Thymus (tissue), 11 donors: Measurements from ENCODE around the gene TBC1D16. TPM values are rescaled to one million over a fixed set of nuclear protein-coding genes. Genes with fewer than 3 reads are reported as not detected.

ENCODE experiments used
- DNase-seq, 9 donors: peaks; one replicate each; pipeline ENCODE4 v3.0.0-alpha.2; 2013; ENCODE audit warnings: low spot score in 9 of 9, low read depth in 6 of 9, missing footprints in 1 of 9
- H3K27ac ChIP-seq, 2 donors: one replicate each; pipeline ENCODE4 v1.5.1; 2013; ENCODE audit warnings: control low read depth in 1 of 2, low read depth in 1 of 2, low read length in 1 of 2, mild to moderate bottlenecking in 1 of 2, moderate library complexity in 1 of 2
- H3K27me3 ChIP-seq, 2 donors: one replicate each; pipeline ENCODE4 v1.5.1; 2013; ENCODE audit warnings: low read length in 1 of 2; ENCODE audit not compliant: control insufficient read depth in 2 of 2, insufficient read depth in 1 of 2
- H3K36me3 ChIP-seq, 2 donors: one replicate each; pipeline ENCODE4 v1.5.1; 2013; ENCODE audit warnings: low read length in 1 of 2, mild to moderate bottlenecking in 1 of 2, moderate library complexity in 1 of 2; ENCODE audit not compliant: control insufficient read depth in 2 of 2, insufficient read depth in 2 of 2
- H3K4me1 ChIP-seq, 2 donors: one replicate each; pipeline ENCODE4 v1.5.1; 2013; ENCODE audit warnings: low read length in 2 of 2; ENCODE audit not compliant: control insufficient read depth in 2 of 2, insufficient read depth in 2 of 2
- H3K4me3 ChIP-seq, 2 donors: one replicate each; pipeline ENCODE4 v1.5.1; 2013; ENCODE audit warnings: low read length in 2 of 2, control low read depth in 1 of 2, mild to moderate bottlenecking in 1 of 2
- H3K9me3 ChIP-seq, 2 donors: one replicate each; pipeline ENCODE4 v1.5.1; 2013; ENCODE audit warnings: low read length in 1 of 2, mild to moderate bottlenecking in 1 of 2; ENCODE audit not compliant: control insufficient read depth in 2 of 2, insufficient read depth in 1 of 2
- WGBS: extraction: QIAGEN DNeasy Blood & Tissue Kit; methylation state at CpG from one replicate; pipeline ENCODE4 v1.1.7; 2013; 5-methylcytosine and 5-hydroxymethylcytosine counted together
- polyA plus RNA-seq: library from polyadenylated mRNA; stranded (reverse); fragments of 200-250 nt; gene quantifications from one replicate; pipeline ENCODE4 v1.2.3, GENCODE V29; 2013
- total RNA-seq: library from RNA; stranded (reverse); fragments of 120-200 nt; gene quantifications from one replicate; pipeline ENCODE4 v1.2.4, GENCODE V29; 2013
- donor health status: healthy.

Gene TBC1D16
- total and polyA plus RNA-seq, 2 donors, result 3.7 to 4.2 TPM

- no peaks in the 10 kb centered on the region for H3K9me3 ChIP-seq
- peaks cover 0 to 10% of the 10 kb centered on the region in 2 donors for H3K4me1 ChIP-seq
- WGBS, result 95% methylated on average over 25 of the region's 25 CpGs
- no peak overlapping the region for H3K4me3 ChIP-seq
- H3K27ac ChIP-seq, result no peak overlapping the region
- no peak for DNase-seq
- no peaks in the 10 kb centered on the region for H3K36me3 ChIP-seq
- H3K27me3 ChIP-seq, result peaks cover 0 to 16% of the 10 kb centered on the region in 2 donors
Observed at GRCh38 chr17:79954281-79955166, 81.1 kb downstream of the TBC1D16 start.

GRCh38 chr17:79953335-79953734, 82.3 kb downstream of the TBC1D16 start:
- no peak for DNase-seq
- H3K4me1 ChIP-seq, result peaks cover 0 to 10% of the 10 kb centered on the region in 2 donors
- H3K4me3 ChIP-seq, result no peak overlapping the region
- peaks cover 0 to 16% of the 10 kb centered on the region in 2 donors for H3K27me3 ChIP-seq
- no peaks in the 10 kb centered on the region for H3K36me3 ChIP-seq
- H3K9me3 ChIP-seq, result no peaks in the 10 kb centered on the region
- H3K27ac ChIP-seq, result no peak overlapping the region

- peaks cover 0 to 16% of the 10 kb centered on the region in 2 donors for H3K27me3 ChIP-seq
- no peak overlapping the region for H3K27ac ChIP-seq
- 96% methylated on average over 8 of the region's 8 CpGs for WGBS
- H3K4me3 ChIP-seq, result no peak overlapping the region
- H3K36me3 ChIP-seq, result no peaks in the 10 kb centered on the region
- DNase-seq, result no peak
- H3K9me3 ChIP-seq, result no peaks in the 10 kb centered on the region
- peaks cover 0 to 10% of the 10 kb centered on the region in 2 donors for H3K4me1 ChIP-seq
Observed at GRCh38 chr17:79952901-79953300, 82.8 kb downstream of the TBC1D16 start.

- 95% methylated on average over 36 of the region's 36 CpGs for WGBS
- Histone ChIP-seq H3K4me1 (peaks cover 0 to 10% of the 10 kb centered on the region in 2 donors), H3K9me3 (no peaks in the 10 kb centered on the region), H3K4me3 (no peak overlapping the region), H3K36me3 (no peaks in the 10 kb centered on the region), H3K27ac (no peak overlapping the region), H3K27me3 (peaks cover 0 to 16% of the 10 kb centered on the region in 2 donors)
- DNase-seq, result no peak
Observed at GRCh38 chr17:79952265-79952877, 83.3 kb downstream of the TBC1D16 start.

- no peak overlapping the region for H3K4me3 ChIP-seq
- peaks cover 0 to 16% of the 10 kb centered on the region in 2 donors for H3K27me3 ChIP-seq
- WGBS, result 88% methylated on average over 31 of the region's 31 CpGs
- peaks cover 0 to 10% of the 10 kb centered on the region in 2 donors for H3K4me1 ChIP-seq
- H3K36me3 ChIP-seq, result no peaks in the 10 kb centered on the region
- no peaks in the 10 kb centered on the region for H3K9me3 ChIP-seq
- H3K27ac ChIP-seq, result peak overlapping the region in 1 of 2 donors; percentile 55
- DNase-seq, result no peak
Observed at GRCh38 chr17:79951361-79952264, 84.1 kb downstream of the TBC1D16 start.

- no peak overlapping the region for H3K4me3 ChIP-seq
- WGBS, result 79% methylated on average over 17 of the region's 17 CpGs
- H3K27me3 ChIP-seq, result peaks cover 0 to 16% of the 10 kb centered on the region in 2 donors
- no peak for DNase-seq
- peaks cover 0 to 10% of the 10 kb centered on the region in 2 donors for H3K4me1 ChIP-seq
- H3K36me3 ChIP-seq, result no peaks in the 10 kb centered on the region
- no peaks in the 10 kb centered on the region for H3K9me3 ChIP-seq
- H3K27ac ChIP-seq, result no peak overlapping the region
Observed at GRCh38 chr17:79950751-79951150, 84.9 kb downstream of the TBC1D16 start.

- H3K27me3 ChIP-seq, result peaks cover 0 to 16% of the 10 kb centered on the region in 2 donors
- no peak overlapping the region for H3K27ac ChIP-seq
- DNase-seq, result no peak
- H3K4me1 ChIP-seq, result peaks cover 0 to 10% of the 10 kb centered on the region in 2 donors
- H3K4me3 ChIP-seq, result no peak overlapping the region
- no peaks in the 10 kb centered on the region for H3K36me3 ChIP-seq
- no peaks in the 10 kb centered on the region for H3K9me3 ChIP-seq
- 97% methylated on average over 31 of the region's 31 CpGs for WGBS
Observed at GRCh38 chr17:79950306-79950705, 85.4 kb downstream of the TBC1D16 start.

- Histone ChIP-seq H3K4me1 (peaks cover 0 to 10% of the 10 kb centered on the region in 2 donors), H3K4me3 (no peak overlapping the region), H3K27ac (no peak overlapping the region), H3K27me3 (peaks cover 0 to 16% of the 10 kb centered on the region in 2 donors), H3K9me3 (no peaks in the 10 kb centered on the region), H3K36me3 (no peaks in the 10 kb centered on the region)
- DNase-seq, result no peak
- 96% methylated on average over 27 of the region's 27 CpGs for WGBS
Observed at GRCh38 chr17:79949656-79950209, 85.9 kb downstream of the TBC1D16 start.
